Fibroblast of lung (primary cell): ENCODE data around the gene TBX10.

Experiments
- EZH2 ChIP-seq: IDR thresholded peaks from 2 replicates; pipeline ENCODE4 v1.5.1; 2012; ENCODE audit warnings: low read length, control low read depth, mild to moderate bottlenecking; ENCODE audit errors: missing control alignments
- TF ChIP-seq, protein P1 (sequence below), 2 donors: IDR thresholded peaks in 1 of 2; conservative IDR thresholded peaks in 1 of 2; 1 replicate in 1 of 2; 2 replicates in 1 of 2; pipeline ENCODE4 v1.5.1; 2011 to 2012; ENCODE audit warnings: low read length in 2 of 2, control low read depth in 1 of 2, inconsistent platforms in 1 of 2, low read depth in 1 of 2, mild to moderate bottlenecking in 1 of 2

DNA sequence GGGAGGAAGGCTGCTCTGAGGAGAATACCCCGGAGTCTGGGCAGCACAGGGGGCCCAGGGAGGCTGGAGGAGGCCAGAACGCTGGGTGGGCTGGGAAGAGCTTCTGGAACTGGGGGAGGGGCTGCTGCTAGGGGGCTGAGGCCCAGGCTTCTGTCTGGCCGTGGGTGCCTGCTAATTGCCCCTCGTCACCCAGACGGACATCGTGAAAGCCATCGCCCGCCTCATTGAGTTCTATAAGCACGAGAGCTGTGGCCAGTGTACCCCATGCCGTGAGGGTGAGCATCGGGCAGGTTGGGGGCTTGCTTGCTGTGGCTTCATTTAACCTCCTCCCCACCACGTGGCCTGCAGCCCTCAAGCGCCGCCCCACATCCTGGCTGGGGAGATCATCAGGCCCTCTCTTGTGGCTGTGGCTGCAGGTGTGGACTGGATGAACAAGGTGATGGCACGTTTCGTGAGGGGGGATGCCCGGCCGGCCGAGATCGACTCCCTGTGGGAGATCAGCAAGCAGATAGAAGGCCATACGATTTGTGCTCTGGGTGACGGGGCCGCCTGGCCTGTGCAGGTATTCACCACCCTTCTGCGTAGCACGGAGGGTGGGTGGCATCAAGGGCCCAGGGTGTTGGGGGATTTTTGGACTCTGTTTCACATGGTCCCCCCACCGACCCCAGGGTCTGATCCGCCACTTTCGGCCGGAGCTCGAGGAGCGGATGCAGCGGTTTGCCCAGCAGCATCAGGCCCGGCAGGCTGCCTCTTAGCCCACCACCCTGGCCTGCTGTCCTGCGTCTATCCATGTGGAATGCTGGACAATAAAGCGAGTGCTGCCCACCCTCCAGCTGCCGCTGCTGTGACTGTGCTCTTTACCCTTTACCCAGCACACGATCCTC is 27.6 kb downstream of the TBX10 start:
- TF ChIP-seq, protein P1, sequence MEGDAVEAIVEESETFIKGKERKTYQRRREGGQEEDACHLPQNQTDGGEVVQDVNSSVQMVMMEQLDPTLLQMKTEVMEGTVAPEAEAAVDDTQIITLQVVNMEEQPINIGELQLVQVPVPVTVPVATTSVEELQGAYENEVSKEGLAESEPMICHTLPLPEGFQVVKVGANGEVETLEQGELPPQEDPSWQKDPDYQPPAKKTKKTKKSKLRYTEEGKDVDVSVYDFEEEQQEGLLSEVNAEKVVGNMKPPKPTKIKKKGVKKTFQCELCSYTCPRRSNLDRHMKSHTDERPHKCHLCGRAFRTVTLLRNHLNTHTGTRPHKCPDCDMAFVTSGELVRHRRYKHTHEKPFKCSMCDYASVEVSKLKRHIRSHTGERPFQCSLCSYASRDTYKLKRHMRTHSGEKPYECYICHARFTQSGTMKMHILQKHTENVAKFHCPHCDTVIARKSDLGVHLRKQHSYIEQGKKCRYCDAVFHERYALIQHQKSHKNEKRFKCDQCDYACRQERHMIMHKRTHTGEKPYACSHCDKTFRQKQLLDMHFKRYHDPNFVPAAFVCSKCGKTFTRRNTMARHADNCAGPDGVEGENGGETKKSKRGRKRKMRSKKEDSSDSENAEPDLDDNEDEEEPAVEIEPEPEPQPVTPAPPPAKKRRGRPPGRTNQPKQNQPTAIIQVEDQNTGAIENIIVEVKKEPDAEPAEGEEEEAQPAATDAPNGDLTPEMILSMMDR (conservative IDR thresholded peaks at IDR 0.05 in 1 of 2, IDR thresholded peaks at IDR 0.05 in 1 of 2; ENCODE audit: low read depth in 1 of 2, low read length in 2 of 2) = no peak
- no peak for TF ChIP-seq EZH2
